Measurements from ENCODE around the gene PIK3CD.

Gene PIK3CD

DNA sequence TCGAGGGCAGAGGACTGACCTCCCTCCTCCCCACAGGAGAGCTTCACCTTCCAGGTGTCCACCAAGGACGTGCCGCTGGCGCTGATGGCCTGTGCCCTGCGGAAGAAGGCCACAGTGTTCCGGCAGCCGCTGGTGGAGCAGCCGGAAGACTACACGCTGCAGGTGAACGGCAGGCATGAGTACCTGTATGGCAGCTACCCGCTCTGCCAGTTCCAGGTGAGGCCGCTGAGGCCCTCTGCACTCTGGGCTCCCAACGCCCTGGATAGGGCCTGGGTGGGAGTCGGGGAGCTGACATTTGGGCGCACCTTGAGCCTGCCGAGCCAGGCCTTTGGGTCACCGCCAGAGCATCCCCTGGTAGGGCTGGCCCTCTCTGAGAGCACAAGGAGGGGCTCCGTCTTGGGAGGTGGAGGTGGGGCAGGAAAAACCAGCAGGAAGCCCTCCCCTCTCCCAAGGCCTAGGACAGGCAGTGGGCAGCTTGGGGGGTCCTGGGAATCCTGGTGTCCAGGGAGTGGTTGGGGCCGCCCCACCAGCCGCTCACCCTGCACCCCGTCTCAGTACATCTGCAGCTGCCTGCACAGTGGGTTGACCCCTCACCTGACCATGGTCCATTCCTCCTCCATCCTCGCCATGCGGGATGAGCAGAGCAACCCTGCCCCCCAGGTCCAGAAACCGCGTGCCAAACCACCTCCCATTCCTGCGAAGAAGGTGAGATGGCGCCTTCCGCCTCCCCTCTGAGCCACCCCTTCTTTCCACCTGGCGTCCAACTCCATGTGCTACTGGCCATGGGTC, 65.1 kb downstream of the PIK3CD start:
- Histone ChIP-seq H3K27ac (ENCODE audit: low read depth, low read length) (peak overlapping the region; percentile 10), H3K36me3 (ENCODE audit: control insufficient read depth in 1 of 2, insufficient read depth in 2 of 2, low read length in 2 of 2) (peaks cover 0 to 4% of the 10 kb centered on the region in 2 donors), H3K27me3 (ENCODE audit: control insufficient read depth in 1 of 2, insufficient read depth in 2 of 2, low read length in 2 of 2) (no peaks in the 10 kb centered on the region), H3K4me3 (ENCODE audit: low read depth in 1 of 2, low read length in 2 of 2) (peak overlapping the region; percentile 51 to 62), H3K9me3 (ENCODE audit: control insufficient read depth in 1 of 2, low read length in 2 of 2) (no peaks in the 10 kb centered on the region), H3K4me1 (ENCODE audit: control insufficient read depth in 1 of 2, insufficient read depth in 2 of 2, low read length in 2 of 2) (peaks cover 4 to 20% of the 10 kb centered on the region in 2 donors), H3K9ac (ENCODE audit: low read depth in 1 of 2, low read length in 2 of 2) (peak overlapping the region; percentile 39 to 51)

- Histone ChIP-seq H3K9me3 (ENCODE audit: control insufficient read depth in 1 of 2, low read length in 2 of 2) (no peaks in the 10 kb centered on the region), H3K27me3 (ENCODE audit: control insufficient read depth in 1 of 2, insufficient read depth in 2 of 2, low read length in 2 of 2) (no peaks in the 10 kb centered on the region), H3K4me1 (ENCODE audit: control insufficient read depth in 1 of 2, insufficient read depth in 2 of 2, low read length in 2 of 2) (peaks cover 4 to 20% of the 10 kb centered on the region in 2 donors), H3K9ac (ENCODE audit: low read depth in 1 of 2, low read length in 2 of 2) (peak overlapping the region; percentile 39 to 51), H3K36me3 (ENCODE audit: control insufficient read depth in 1 of 2, insufficient read depth in 2 of 2, low read length in 2 of 2) (peaks cover 0 to 5% of the 10 kb centered on the region in 2 donors), H3K4me3 (ENCODE audit: low read depth in 1 of 2, low read length in 2 of 2) (peak overlapping the region; percentile 51 to 62), H3K27ac (ENCODE audit: low read depth, low read length) (peak overlapping the region; percentile 42)
These were observed 65.9 kb downstream of the PIK3CD start for GRCh38 chr1:9717193-9718005.

DNA sequence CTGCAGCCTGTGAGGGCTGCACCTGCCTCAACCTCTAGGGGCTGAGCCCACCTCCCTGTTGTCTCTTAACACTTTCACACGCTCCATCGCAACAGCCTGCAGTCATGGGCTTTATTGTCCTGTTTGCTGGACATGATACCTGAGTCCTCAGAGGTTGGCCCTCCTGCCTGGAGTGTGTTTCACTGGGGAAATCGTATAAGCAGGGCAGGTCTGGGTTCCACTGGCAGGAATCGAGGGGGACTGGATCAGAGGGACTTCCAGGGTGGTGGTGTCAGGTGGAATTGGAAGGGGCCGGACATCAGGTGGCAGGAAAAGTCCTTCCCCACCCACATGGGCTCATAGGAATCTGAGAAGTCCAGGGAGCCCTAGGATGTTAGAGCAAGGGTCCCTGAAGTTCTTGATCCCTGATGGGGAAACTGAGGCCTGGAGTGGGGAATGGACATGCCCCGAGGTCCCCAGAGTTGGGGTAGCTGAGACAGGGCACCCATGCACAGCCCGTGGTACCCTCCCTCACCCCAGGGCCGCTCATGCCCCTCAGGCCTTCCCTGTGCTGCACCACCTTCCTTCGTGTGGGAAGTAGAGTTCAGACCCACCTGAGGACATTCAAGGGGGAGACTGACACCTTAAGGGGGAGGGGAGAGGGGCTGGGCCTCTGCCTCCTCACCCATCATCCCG, 66.6 kb downstream of the PIK3CD start:
- Histone ChIP-seq H3K9ac (ENCODE audit: low read depth in 1 of 2, low read length in 2 of 2) (peak overlapping the region in 1 of 2 donors; percentile 43), H3K27ac (ENCODE audit: low read depth, low read length) (no peak overlapping the region), H3K27me3 (ENCODE audit: control insufficient read depth in 1 of 2, insufficient read depth in 2 of 2, low read length in 2 of 2) (no peaks in the 10 kb centered on the region), H3K4me3 (ENCODE audit: low read depth in 1 of 2, low read length in 2 of 2) (peak overlapping the region; percentile 48 to 51), H3K9me3 (ENCODE audit: control insufficient read depth in 1 of 2, low read length in 2 of 2) (no peaks in the 10 kb centered on the region), H3K36me3 (ENCODE audit: control insufficient read depth in 1 of 2, insufficient read depth in 2 of 2, low read length in 2 of 2) (peaks cover 0 to 13% of the 10 kb centered on the region in 2 donors), H3K4me1 (ENCODE audit: control insufficient read depth in 1 of 2, insufficient read depth in 2 of 2, low read length in 2 of 2) (peaks cover 4 to 20% of the 10 kb centered on the region in 2 donors)

GRCh38 chr1:9719978-9720722, 68.6 kb downstream of the PIK3CD start:
- H3K9me3 ChIP-seq (ENCODE audit: control insufficient read depth in 1 of 2, low read length in 2 of 2): no peaks in the 10 kb centered on the region
- no peak overlapping the region for H3K4me3 ChIP-seq (ENCODE audit: low read depth in 1 of 2, low read length in 2 of 2)
- H3K27ac ChIP-seq (ENCODE audit: low read depth, low read length): no peak overlapping the region
- H3K9ac ChIP-seq (ENCODE audit: low read depth in 1 of 2, low read length in 2 of 2): no peak overlapping the region
- no peaks in the 10 kb centered on the region for H3K27me3 ChIP-seq (ENCODE audit: control insufficient read depth in 1 of 2, insufficient read depth in 2 of 2, low read length in 2 of 2)
- H3K4me1 ChIP-seq (ENCODE audit: control insufficient read depth in 1 of 2, insufficient read depth in 2 of 2, low read length in 2 of 2): peaks cover 4 to 17% of the 10 kb centered on the region in 2 donors
- H3K36me3 ChIP-seq (ENCODE audit: control insufficient read depth in 1 of 2, insufficient read depth in 2 of 2, low read length in 2 of 2): peaks cover 0 to 17% of the 10 kb centered on the region in 2 donors

- Histone ChIP-seq H3K36me3 (ENCODE audit: control insufficient read depth in 1 of 2, insufficient read depth in 2 of 2, low read length in 2 of 2) (peaks cover 0 to 17% of the 10 kb centered on the region in 2 donors), H3K9ac (ENCODE audit: low read depth in 1 of 2, low read length in 2 of 2) (no peak overlapping the region), H3K4me3 (ENCODE audit: low read depth in 1 of 2, low read length in 2 of 2) (no peak overlapping the region), H3K9me3 (ENCODE audit: control insufficient read depth in 1 of 2, low read length in 2 of 2) (no peaks in the 10 kb centered on the region), H3K27me3 (ENCODE audit: control insufficient read depth in 1 of 2, insufficient read depth in 2 of 2, low read length in 2 of 2) (no peaks in the 10 kb centered on the region), H3K27ac (ENCODE audit: low read depth, low read length) (no peak overlapping the region), H3K4me1 (ENCODE audit: control insufficient read depth in 1 of 2, insufficient read depth in 2 of 2, low read length in 2 of 2) (peaks cover 4 to 17% of the 10 kb centered on the region in 2 donors)
These were observed 69.5 kb downstream of the PIK3CD start for GRCh38 chr1:9720785-9721605.

GRCh38 chr1:9721606-9722377, 70.3 kb downstream of the PIK3CD start:
- Histone ChIP-seq H3K27me3 (ENCODE audit: control insufficient read depth in 1 of 2, insufficient read depth in 2 of 2, low read length in 2 of 2) (no peaks in the 10 kb centered on the region), H3K9ac (ENCODE audit: low read depth in 1 of 2, low read length in 2 of 2) (no peak overlapping the region), H3K36me3 (ENCODE audit: control insufficient read depth in 1 of 2, insufficient read depth in 2 of 2, low read length in 2 of 2) (peaks cover 0 to 21% of the 10 kb centered on the region in 2 donors), H3K4me3 (ENCODE audit: low read depth in 1 of 2, low read length in 2 of 2) (no peak overlapping the region), H3K27ac (ENCODE audit: low read depth, low read length) (no peak overlapping the region), H3K9me3 (ENCODE audit: control insufficient read depth in 1 of 2, low read length in 2 of 2) (no peaks in the 10 kb centered on the region), H3K4me1 (ENCODE audit: control insufficient read depth in 1 of 2, insufficient read depth in 2 of 2, low read length in 2 of 2) (peaks cover 4 to 17% of the 10 kb centered on the region in 2 donors)

GRCh38 chr1:9722378-9722749, 70.8 kb downstream of the PIK3CD start:
- Histone ChIP-seq H3K9ac (ENCODE audit: low read depth in 1 of 2, low read length in 2 of 2) (no peak overlapping the region), H3K4me1 (ENCODE audit: control insufficient read depth in 1 of 2, insufficient read depth in 2 of 2, low read length in 2 of 2) (peaks cover 4 to 13% of the 10 kb centered on the region in 2 donors), H3K27me3 (ENCODE audit: control insufficient read depth in 1 of 2, insufficient read depth in 2 of 2, low read length in 2 of 2) (no peaks in the 10 kb centered on the region), H3K27ac (ENCODE audit: low read depth, low read length) (no peak overlapping the region), H3K9me3 (ENCODE audit: control insufficient read depth in 1 of 2, low read length in 2 of 2) (no peaks in the 10 kb centered on the region), H3K36me3 (ENCODE audit: control insufficient read depth in 1 of 2, insufficient read depth in 2 of 2, low read length in 2 of 2) (peaks cover 0 to 21% of the 10 kb centered on the region in 2 donors), H3K4me3 (ENCODE audit: low read depth in 1 of 2, low read length in 2 of 2) (no peak overlapping the region)

GRCh38 chr1:9723068-9723805, 71.7 kb downstream of the PIK3CD start:
- peaks cover 0 to 7% of the 10 kb centered on the region in 2 donors for H3K4me1 ChIP-seq (ENCODE audit: control insufficient read depth in 1 of 2, insufficient read depth in 2 of 2, low read length in 2 of 2)
- no peak overlapping the region for H3K9ac ChIP-seq (ENCODE audit: low read depth in 1 of 2, low read length in 2 of 2)
- no peak overlapping the region for H3K4me3 ChIP-seq (ENCODE audit: low read depth in 1 of 2, low read length in 2 of 2)
- no peaks in the 10 kb centered on the region for H3K9me3 ChIP-seq (ENCODE audit: control insufficient read depth in 1 of 2, low read length in 2 of 2)
- H3K27me3 ChIP-seq (ENCODE audit: control insufficient read depth in 1 of 2, insufficient read depth in 2 of 2, low read length in 2 of 2): no peaks in the 10 kb centered on the region
- H3K27ac ChIP-seq (ENCODE audit: low read depth, low read length): no peak overlapping the region
- H3K36me3 ChIP-seq (ENCODE audit: control insufficient read depth in 1 of 2, insufficient read depth in 2 of 2, low read length in 2 of 2): peaks cover 5 to 25% of the 10 kb centered on the region in 2 donors

Measured in duodenal mucosa (tissue), 2 donors.